Left renal pelvis (tissue), 4 donors: ENCODE results near the gene OSBPL7. TPM values are rescaled to one million over a fixed set of nuclear protein-coding genes. Genes with fewer than 3 reads are reported as not detected.

Source experiments
- DNase-seq, 4 donors: peaks; one replicate each; pipeline ENCODE4 v3.0.0-alpha.2; 2013; ENCODE audit warnings: low read depth in 4 of 4, low spot score in 3 of 4
- polyA plus RNA-seq, 4 donors: library from polyadenylated mRNA; unstranded; fragments of 120-200 nt; gene quantifications; one replicate each; pipeline ENCODE4 v1.2.1, GENCODE V29; 2013; ENCODE audit not compliant: insufficient read length in 4 of 4

OSBPL7 gene
- polyA plus RNA-seq, 4 donors = 11.9 to 16.3 (median 12.3) TPM

GRCh38 chr17:47830396-47831002 is 8.9 kb upstream of the OSBPL7 start:
- DNase-seq = no peak

GRCh38 chr17:47829870-47830269 is 8.3 kb upstream of the OSBPL7 start:
- no peak for DNase-seq

GRCh38 chr17:47823519-47823918 is 1.9 kb upstream of the OSBPL7 start:
- no peak for DNase-seq

DNA sequence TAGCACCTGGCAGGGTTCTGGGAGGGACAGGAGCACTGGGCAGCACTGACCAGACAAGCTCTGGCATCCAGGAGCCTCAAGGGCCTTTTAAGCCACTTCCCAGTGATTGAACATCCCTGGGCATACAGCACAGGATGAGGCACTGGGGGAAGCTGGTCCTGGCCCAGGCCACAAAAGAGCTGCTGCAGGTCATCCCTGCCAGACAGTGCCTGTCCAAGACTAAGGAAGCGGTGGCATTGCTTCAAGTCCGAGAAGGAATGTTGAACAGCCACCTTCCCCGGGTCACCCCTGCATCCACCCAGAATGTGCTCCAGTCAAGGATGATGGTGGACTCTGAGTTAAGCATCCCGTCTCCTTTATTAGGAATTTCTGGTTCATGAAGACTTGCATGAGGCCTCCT is 1.2 kb upstream of the OSBPL7 start:
- DNase-seq = no peak

- DNase-seq = no peak
Measured at GRCh38 chr17:47821031-47821423, 567 bp downstream of the OSBPL7 start.

DNA sequence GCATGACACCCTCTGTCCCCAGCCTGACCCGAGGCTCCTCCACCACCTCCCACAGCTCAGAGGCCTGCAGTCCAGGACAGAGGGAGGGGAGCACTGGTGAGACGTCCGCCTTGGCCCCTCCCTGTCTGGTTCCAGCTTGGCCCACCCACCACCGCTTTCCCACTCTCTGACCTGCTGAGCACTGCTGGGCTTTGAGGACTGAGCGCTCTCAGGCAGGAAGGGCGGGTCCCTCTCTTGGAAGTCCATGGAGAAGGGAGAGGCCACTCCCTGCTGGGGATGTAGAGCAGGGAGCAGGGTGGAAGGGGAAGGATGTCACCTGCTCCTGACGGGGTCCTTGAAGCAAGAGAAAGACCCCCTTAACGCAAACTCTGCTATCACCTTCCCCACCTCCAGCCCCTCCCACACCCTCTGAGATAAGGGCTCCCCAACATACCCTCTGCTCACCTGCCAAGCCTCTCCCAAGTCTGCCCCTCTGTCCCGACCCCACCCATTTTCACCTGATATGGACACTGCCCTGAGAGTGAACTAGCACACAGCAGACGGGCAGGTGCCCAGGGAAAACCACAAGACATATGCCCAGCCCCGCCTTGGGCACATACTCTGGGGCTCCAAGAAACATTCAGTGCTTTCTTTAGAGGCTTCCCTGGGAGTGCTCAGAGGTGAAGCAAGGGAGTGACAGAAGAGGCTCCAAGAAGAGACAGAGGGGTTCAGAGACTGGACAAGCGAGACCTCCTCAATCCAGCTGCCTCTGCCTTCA is 1.4 kb downstream of the OSBPL7 start:
- DNase-seq = no peak

DNA sequence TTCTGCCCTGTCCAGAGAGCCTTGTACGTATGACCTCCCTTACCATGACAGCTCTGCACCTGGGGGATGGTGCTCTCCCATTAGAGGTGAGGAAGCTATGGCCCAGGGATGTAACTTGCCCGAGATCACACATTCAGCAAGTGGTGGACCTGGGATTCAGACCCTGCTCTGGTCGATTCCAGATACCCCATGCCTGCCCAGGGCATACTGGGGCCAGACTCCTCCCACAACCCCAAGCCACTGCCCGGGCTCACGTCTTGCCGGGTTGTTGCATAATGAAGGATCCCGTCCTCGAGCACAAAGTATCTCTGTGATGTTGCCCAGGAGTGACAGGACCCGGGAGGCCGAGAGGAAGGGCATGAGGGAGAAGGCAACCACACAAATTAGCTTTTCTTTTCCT is 2.1 kb downstream of the OSBPL7 start:
- DNase-seq = no peak

- DNase-seq = no peak
Measured at GRCh38 chr17:47818002-47818695, 3.4 kb downstream of the OSBPL7 start.

DNA sequence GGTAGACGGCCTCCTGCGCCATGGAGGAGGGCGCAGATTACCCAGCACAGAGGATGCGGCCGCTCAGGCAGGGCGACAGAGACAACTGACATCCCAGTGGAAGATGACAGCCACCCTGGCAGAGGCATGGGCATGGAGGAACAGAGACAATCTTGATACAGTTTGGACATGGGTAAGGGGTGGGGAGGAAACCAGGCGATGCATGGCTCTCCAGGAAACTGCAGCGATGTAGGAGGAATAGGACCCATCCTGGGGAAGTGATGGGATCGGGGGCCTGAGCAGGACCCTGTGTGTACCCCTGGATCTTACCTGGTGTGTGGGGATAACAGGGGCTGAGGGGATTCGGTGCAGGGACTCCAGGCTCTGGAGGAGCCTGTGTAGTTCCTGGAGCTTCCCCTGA is 4.6 kb downstream of the OSBPL7 start:
- no peak for DNase-seq

DNA sequence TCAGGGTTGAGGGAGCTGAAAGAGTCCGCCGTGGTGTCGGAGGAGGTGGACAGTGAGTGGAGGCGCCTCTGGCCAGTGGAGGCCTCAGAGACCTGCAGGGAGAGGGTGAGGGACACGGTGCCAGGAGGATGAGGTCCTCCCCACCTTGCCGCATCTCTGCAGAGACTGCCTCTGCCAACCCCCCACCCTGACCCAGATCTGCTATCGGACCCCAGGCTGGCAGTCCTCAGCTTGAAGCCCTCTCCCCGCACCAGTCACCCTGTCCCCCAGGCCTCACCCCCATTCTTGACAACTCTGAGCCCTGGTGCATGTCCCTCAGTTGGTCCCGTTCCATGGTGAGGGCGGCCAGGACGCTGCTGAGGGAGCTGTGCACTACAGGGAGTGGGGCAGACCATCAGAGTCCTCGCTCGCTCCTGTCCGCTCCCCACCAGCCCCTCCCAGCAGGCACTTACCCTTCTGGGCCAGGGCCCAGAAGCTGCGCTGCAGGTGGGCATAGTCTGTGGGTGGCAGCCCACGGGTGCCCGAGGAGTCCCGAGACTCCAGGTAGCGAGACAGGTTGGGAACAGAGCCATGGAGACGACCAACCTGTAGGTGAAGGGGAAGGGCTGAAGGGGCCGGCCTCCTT is 5.4 kb downstream of the OSBPL7 start:
- no peak for DNase-seq

DNA sequence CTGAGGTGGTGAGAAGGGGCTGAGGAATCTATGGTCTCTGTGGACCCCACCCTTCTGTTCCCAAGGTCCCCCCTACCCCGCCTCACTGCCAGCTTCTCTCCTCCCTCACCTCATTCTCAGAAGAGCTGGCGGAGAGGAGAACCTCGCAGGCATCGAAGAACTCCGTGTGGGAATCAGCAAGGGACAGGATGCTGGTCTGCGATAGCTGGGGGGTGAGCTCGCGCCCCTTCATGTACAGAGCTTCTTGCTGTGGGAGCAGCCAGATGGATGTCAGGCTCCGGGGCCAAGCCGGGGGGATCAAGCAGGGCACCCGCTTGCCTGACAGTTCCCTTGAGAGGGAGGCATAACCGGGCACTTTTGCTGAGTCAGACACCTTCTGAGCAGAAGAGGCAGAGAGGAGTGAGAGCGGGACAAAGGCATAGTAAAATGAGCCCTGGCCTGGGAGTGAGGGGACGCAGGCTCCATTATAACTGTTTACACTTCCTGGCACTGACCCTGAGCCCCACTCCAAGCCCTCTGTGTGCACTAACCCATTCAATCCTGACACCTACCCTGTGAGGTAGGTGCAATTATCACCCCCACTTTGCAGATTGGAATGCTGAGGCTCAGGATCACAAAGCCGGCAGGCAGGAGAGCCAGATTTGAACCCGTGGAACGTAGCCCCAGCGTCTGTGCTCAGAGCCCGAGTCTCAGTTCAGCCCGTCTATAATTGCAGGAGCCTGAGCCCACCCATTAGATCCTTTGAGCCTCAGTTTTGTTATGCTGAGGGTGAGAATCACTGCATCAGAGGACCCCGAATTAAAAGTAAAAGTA is 6.3 kb downstream of the OSBPL7 start:
- no peak for DNase-seq

GRCh38 chr17:47813512-47814031 is 8.0 kb downstream of the OSBPL7 start:
- DNase-seq = no peak

GRCh38 chr17:47813077-47813476 is 8.5 kb downstream of the OSBPL7 start:
- DNase-seq = no peak

- DNase-seq = no peak
Measured at GRCh38 chr17:47812146-47812920, 9.3 kb downstream of the OSBPL7 start.

DNA sequence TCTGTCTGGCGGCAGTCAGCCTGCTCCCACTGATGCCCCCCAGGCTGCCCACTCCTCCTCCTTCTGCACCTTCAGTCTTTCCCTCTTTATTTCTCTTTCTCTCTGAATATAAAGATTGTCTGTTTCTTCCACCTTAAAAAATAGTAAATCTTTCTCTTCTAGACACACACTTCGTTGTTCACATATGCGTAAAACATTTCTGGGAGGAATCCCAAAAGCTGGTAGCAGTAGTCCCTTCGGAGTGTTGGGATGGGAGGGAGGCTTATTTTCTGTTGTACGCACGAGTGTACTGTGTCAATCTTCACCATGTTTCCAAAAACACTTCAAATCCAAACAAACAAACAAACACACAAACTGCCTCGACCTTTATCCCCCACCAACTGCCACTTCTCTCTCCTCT is 9.9 kb downstream of the OSBPL7 start:
- no peak for DNase-seq

DNA sequence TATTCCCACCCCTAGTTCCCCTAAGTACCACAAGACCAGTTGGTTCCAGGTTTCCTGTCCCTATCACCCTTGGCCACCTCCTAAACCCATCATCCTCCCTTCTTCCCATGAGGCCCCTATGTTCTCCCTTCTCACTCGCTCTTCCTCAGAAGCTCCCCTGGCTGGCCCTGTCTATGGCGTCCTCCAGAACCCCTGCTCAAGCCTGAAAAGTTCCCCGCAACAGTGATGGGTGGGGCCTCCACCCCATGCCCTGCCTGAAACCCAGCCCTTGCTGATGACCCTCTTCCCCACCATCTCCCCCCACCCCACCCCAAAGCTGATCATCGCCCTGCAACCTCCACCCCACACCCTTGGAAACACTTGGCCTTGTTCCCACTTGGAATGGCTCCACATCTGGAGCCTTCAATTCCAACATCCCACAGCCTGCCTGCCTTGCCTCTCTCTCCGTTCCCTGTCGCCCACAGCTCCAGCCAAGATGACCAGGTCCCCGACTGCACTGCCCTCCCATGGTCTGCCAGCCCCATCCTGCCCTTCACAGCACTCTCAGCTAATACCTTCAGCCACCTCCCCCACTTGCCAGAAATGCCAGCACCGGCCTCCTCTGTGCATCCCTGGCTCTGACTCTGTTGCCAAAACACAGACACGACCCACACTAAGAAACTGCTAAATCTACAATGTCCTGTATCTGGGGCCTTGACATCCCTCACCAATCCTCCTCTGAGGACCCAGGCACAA is 10.5 kb downstream of the OSBPL7 start:
- no peak for DNase-seq

- no peak for DNase-seq
Measured at GRCh38 chr17:47810200-47810821, 11.3 kb downstream of the OSBPL7 start.

DNA sequence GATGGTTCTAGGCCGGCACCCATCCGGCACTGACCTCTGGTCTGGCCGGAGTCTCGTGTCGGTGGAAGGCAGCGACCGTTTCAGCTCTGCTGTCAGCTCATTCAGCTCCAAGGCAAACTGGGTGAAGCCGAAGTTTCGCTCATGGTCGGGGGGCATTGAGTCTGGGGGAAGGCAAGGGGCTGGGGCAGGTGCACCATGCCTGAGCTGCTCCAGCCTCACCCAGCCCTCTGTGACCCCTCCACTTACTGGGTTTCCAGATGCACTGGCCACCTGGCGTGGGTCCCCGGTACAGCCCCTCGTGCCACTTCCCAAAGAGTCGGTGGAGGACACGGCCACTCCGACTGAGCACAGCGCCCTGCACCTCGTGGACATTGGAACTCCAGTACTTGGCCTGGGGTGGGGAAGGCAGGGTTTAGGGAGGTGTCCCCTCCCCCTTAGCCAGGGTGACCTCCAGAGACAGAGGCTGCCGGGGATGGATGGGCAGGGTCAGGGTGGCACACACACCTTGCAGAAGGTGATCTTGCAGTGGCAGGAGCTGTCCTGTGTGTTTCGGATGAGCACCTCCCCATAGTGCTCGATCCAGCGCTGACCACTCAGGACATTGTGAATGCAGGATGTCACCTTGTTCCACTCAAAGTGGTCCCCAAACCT is 12.6 kb downstream of the OSBPL7 start:
- no peak for DNase-seq
